Measurements from ENCODE around the gene NCOA5. TPM values are rescaled to one million over a fixed set of nuclear protein-coding genes. Genes with fewer than 3 reads are reported as not detected.

Gene NCOA5
- polyA plus RNA-seq, 1 donor (not counting 4 experiments of a cell fraction or from before 2014, with no cell fraction given): 17.6 TPM

DNA sequence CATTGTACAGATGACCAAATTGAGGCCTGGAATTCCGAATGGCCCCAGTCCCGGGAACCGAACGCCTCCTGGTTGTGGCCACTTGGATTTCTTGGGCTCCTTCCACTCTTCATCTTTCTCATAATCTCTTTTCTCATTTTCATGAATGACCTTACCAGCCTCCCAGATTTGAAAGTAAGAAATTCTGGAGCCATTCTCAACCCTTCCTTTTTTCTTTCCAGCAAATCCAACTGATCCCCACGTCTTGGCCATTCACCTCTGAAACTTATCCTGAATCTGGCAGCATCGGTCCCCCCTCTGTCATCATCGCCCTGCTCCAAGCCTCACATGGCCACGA lies 66.6 kb downstream of the NCOA5 start:
- Histone ChIP-seq H3K36me3 (ENCODE audit: control insufficient read depth in 2 of 2, extremely low read depth in 1 of 2, insufficient read depth in 2 of 2, low read length in 2 of 2) (no peaks in the 10 kb centered on the region), H2AFZ (ENCODE audit: control insufficient read depth, low read length) (no peak overlapping the region), H3K4me1 (ENCODE audit: control insufficient read depth, extremely low read depth, insufficient read depth, low read length) (peaks cover 3% of the 10 kb centered on the region), H3K9ac (ENCODE audit: control insufficient read depth, extremely low read depth, insufficient read depth, low read length) (no peak overlapping the region), H4K20me1 (ENCODE audit: control insufficient read depth, extremely low read depth, insufficient read depth, low read length) (no peaks in the 10 kb centered on the region), H3K9me1 (ENCODE audit: control insufficient read depth, extremely low read depth, insufficient read depth, low read length) (no peaks in the 10 kb centered on the region), H3K27me3 (ENCODE audit: control insufficient read depth, extremely low read depth, insufficient read depth, low read length) (peaks cover 28% of the 10 kb centered on the region), H3K4me3 (ENCODE audit: control insufficient read depth in 2 of 3, extremely low read depth in 1 of 3, insufficient read depth in 2 of 3, low read depth in 1 of 3, low read length in 3 of 3) (no peak overlapping the region), H3K79me2 (ENCODE audit: control insufficient read depth, insufficient read depth, low read length) (no peaks in the 10 kb centered on the region), H3K27ac (ENCODE audit: control insufficient read depth, insufficient read depth, low read length) (no peak overlapping the region), H3K4me2 (ENCODE audit: control insufficient read depth, extremely low read depth, insufficient read depth, low read depth, low read length) (no peak overlapping the region), H3K9me3 (ENCODE audit: control insufficient read depth, low read depth, low read length) (no peaks in the 10 kb centered on the region)
- dilution Hi-C loops (cut with MboI; ENCODE audit: extremely low pct_ligation_motif_present, low sequenced_read_pairs): no loop called here
- TF ChIP-seq, protein P1, sequence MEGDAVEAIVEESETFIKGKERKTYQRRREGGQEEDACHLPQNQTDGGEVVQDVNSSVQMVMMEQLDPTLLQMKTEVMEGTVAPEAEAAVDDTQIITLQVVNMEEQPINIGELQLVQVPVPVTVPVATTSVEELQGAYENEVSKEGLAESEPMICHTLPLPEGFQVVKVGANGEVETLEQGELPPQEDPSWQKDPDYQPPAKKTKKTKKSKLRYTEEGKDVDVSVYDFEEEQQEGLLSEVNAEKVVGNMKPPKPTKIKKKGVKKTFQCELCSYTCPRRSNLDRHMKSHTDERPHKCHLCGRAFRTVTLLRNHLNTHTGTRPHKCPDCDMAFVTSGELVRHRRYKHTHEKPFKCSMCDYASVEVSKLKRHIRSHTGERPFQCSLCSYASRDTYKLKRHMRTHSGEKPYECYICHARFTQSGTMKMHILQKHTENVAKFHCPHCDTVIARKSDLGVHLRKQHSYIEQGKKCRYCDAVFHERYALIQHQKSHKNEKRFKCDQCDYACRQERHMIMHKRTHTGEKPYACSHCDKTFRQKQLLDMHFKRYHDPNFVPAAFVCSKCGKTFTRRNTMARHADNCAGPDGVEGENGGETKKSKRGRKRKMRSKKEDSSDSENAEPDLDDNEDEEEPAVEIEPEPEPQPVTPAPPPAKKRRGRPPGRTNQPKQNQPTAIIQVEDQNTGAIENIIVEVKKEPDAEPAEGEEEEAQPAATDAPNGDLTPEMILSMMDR (optimal IDR thresholded peaks at IDR 0.05 in 1 of 3, IDR thresholded peaks at IDR 0.05 in 1 of 3, conservative IDR thresholded peaks at IDR 0.05 in 1 of 3; ENCODE audit: extremely low read depth in 1 of 3, insufficient read depth in 2 of 3, low read length in 3 of 3): no peak
- TF ChIP-seq EZH2 (IDR thresholded peaks at IDR 0.05; ENCODE audit: low read length): no peak
- FAIRE-seq (no peak), DNase-seq (ENCODE audit: low read depth, low spot score) (no peak)

DNA sequence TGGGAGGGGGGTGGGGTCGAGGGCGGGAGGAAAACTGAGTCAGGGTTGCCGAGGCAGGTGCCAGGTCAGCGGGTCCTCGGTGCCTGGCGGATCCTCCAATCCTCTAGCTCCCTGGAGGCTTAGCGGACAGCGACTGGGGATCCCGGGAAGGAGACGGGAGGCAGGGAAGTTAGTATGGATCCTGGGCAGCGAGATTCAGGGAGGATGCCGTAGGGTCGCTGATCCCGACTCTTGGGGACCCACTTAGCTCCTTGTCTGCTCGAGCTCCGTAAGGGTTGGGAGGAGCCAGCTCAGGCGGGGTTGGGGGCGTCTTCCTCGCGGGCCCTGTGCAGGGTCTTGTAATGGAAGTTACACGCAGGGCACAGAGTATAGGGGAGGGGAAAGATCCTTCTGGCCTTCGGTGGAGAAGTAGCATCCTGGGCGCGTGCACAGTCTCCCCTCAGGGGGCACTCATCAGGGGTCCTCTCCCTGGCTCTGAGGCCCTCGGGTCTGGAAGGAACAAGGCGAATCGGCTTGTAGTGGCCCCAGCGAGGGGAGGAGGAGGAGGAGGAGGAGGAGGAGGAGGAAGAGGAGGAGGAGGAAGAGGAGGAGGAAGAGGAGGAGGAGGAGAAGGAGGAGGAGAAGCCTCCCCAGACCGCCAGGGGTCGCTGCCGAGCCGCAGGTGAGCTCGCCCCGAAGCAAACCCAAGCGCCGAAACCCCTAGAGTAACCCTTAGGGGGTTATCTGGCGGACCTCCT lies 67.2 kb downstream of the NCOA5 start:
- TF ChIP-seq, protein P1 (optimal IDR thresholded peaks at IDR 0.05 in 1 of 3, IDR thresholded peaks at IDR 0.05 in 1 of 3, conservative IDR thresholded peaks at IDR 0.05 in 1 of 3; ENCODE audit: extremely low read depth in 1 of 3, insufficient read depth in 2 of 3, low read length in 3 of 3): peak; percentile 57 to 94 (median 76)
- no peak for TF ChIP-seq EZH2 (IDR thresholded peaks at IDR 0.05; ENCODE audit: low read length)
- FAIRE-seq (no peak), DNase-seq (ENCODE audit: low read depth, low spot score) (no peak)
- Histone ChIP-seq H3K9me3 (ENCODE audit: control insufficient read depth, low read depth, low read length) (no peaks in the 10 kb centered on the region), H2AFZ (ENCODE audit: control insufficient read depth, low read length) (no peak overlapping the region), H3K9me1 (ENCODE audit: control insufficient read depth, extremely low read depth, insufficient read depth, low read length) (no peaks in the 10 kb centered on the region), H3K4me2 (ENCODE audit: control insufficient read depth, extremely low read depth, insufficient read depth, low read depth, low read length) (peak overlapping the region; percentile 65), H3K27me3 (ENCODE audit: control insufficient read depth, extremely low read depth, insufficient read depth, low read length) (peaks cover 23% of the 10 kb centered on the region), H3K79me2 (ENCODE audit: control insufficient read depth, insufficient read depth, low read length) (no peaks in the 10 kb centered on the region), H3K36me3 (ENCODE audit: control insufficient read depth in 2 of 2, extremely low read depth in 1 of 2, insufficient read depth in 2 of 2, low read length in 2 of 2) (no peaks in the 10 kb centered on the region), H3K27ac (ENCODE audit: control insufficient read depth, insufficient read depth, low read length) (no peak overlapping the region), H3K9ac (ENCODE audit: control insufficient read depth, extremely low read depth, insufficient read depth, low read length) (no peak overlapping the region), H4K20me1 (ENCODE audit: control insufficient read depth, extremely low read depth, insufficient read depth, low read length) (no peaks in the 10 kb centered on the region), H3K4me1 (ENCODE audit: control insufficient read depth, extremely low read depth, insufficient read depth, low read length) (peaks cover 3% of the 10 kb centered on the region), H3K4me3 (ENCODE audit: control insufficient read depth in 2 of 3, extremely low read depth in 1 of 3, insufficient read depth in 2 of 3, low read depth in 1 of 3, low read length in 3 of 3) (peak overlapping the region in 2 of 3 experiments; percentile 48 to 52)
- dilution Hi-C loops (cut with MboI; ENCODE audit: extremely low pct_ligation_motif_present, low sequenced_read_pairs): no loop called here
